A673 (cell line): ENCODE measurements around the gene TTLL12. TPM values are rescaled to one million over a fixed set of nuclear protein-coding genes. Genes with fewer than 3 reads are reported as not detected.

Experiments used
- BruUV-seq: library from RNA; stranded (reverse); fragments of 400-500 nt; replicated peaks from 2 replicates; lab custom pipeline; 2021; lab: Mats Ljungman, UMichigan
- CTCF ChIA-PET: fragments of 300-600 bp; sonication (Branson Sonifier 250); formaldehyde crosslinking; loops from one replicate; lab custom pipeline; 2022; ENCODE audit warnings: antibody characterized with exemption; lab: Charles Lee
- POLR2A ChIA-PET: fragments of 300-600 bp; sonication (Branson Sonifier 250); formaldehyde crosslinking; loops from one replicate; lab custom pipeline; 2022; ENCODE audit warnings: antibody characterized with exemption; ENCODE audit not compliant: low non-redundant PET; lab: Charles Lee
- DNase-seq: peaks from one replicate; pipeline ENCODE4 v3.0.0-alpha.2; 2015; ENCODE audit warnings: low spot score
- H3K27ac ChIP-seq: fragments of 200-600 bp; sonication (generic); 2 replicates; pipeline ENCODE4 v1.5.1; 2016; ENCODE audit warnings: mixed run types, low read depth, mild to moderate bottlenecking, mixed read lengths, antibody characterized with exemption, low read length; ENCODE audit not compliant: poor library complexity, severe bottlenecking
- H3K27me3 ChIP-seq: fragments of 200-600 bp; sonication (generic); replicated peaks from 2 replicates; pipeline ENCODE4 v1.6.1; 2017; ENCODE audit warnings: mixed run types, low read depth, mild to moderate bottlenecking, mixed read lengths, antibody characterized with exemption, low read length; ENCODE audit not compliant: insufficient read depth, poor library complexity
- H3K36me3 ChIP-seq: fragments of 200-600 bp; sonication (generic); 2 replicates; pipeline ENCODE4 v1.6.1; 2016; ENCODE audit warnings: mixed run types, mild to moderate bottlenecking, mixed read lengths, antibody characterized with exemption, low read length; ENCODE audit not compliant: insufficient read depth, poor library complexity, severe bottlenecking
- H3K4me1 ChIP-seq: fragments of 200-600 bp; sonication (generic); 2 replicates; pipeline ENCODE4 v1.6.1; 2017; ENCODE audit warnings: mixed run types, mild to moderate bottlenecking, mixed read lengths, antibody characterized with exemption, low read length; ENCODE audit not compliant: insufficient read depth, poor library complexity, severe bottlenecking
- H3K4me3 ChIP-seq: fragments of 200-600 bp; sonication (generic); 2 replicates; pipeline ENCODE4 v1.5.1; 2016; ENCODE audit warnings: low read depth, mixed run types, mild to moderate bottlenecking, mixed read lengths, low read length; ENCODE audit not compliant: poor library complexity, severe bottlenecking
- H3K9me3 ChIP-seq: fragments of 200-600 bp; sonication (generic); 2 replicates; pipeline ENCODE4 v1.6.1; 2016; ENCODE audit warnings: mixed run types, low read depth, mild to moderate bottlenecking, mixed read lengths, antibody characterized with exemption, low read length; ENCODE audit not compliant: poor library complexity, severe bottlenecking
- EZH2 ChIP-seq: fragments of 200-600 bp; sonication (generic); IDR thresholded peaks from 2 replicates; pipeline ENCODE4 v1.6.1; 2017; ENCODE audit warnings: borderline replicate concordance, low read depth, mild to moderate bottlenecking, mixed read lengths, antibody characterized with exemption, low read length; ENCODE audit not compliant: poor library complexity, severe bottlenecking
- intact Hi-C: fragments of 100-400 bp; cut with micrococcal nuclease; formaldehyde crosslinking; loops from one replicate; pipeline ENCODE4 v1.10.0; 2022; ENCODE audit not compliant: unreplicated experiment
- total RNA-seq: library from RNA; stranded (reverse); gene quantifications from 2 replicates; pipeline ENCODE4 v1.2.3, GENCODE V29; 2021
- TF ChIP-seq, protein P1 (sequence below): fragments of 300-800, 200-600 bp; sonication (generic); conservative IDR thresholded peaks from 2 replicates; pipeline ENCODE4 v1.5.1; 2017; ENCODE audit warnings: low read depth, mild to moderate bottlenecking, antibody characterized with exemption, low read length, moderate library complexity, mixed read lengths

Gene TTLL12
- total RNA-seq, 1 experiment from 2014 or later = 138 TPM

- ChIA-PET POLR2A (no interaction called here), CTCF (no interaction called here)
- DNase-seq = no peak
Observed at GRCh38 chr22:43168471-43169309, 18.2 kb downstream of the TTLL12 start.

GRCh38 chr22:43167001-43167589 is 19.8 kb downstream of the TTLL12 start:
- Histone ChIP-seq H3K4me3 (no peak overlapping the region), H3K4me1 (no peaks in the 10 kb centered on the region), H3K27ac (no peak overlapping the region), H3K27me3 (no peaks in the 10 kb centered on the region), H3K9me3 (no peaks in the 10 kb centered on the region), H3K36me3 (peaks cover 44% of the 10 kb centered on the region)
- ChIA-PET CTCF (no interaction called here), POLR2A (no interaction called here)
- DNase-seq = no peak
- intact Hi-C loops = no loop called here
- BruUV-seq = TSS peak; percentile 78
- TF ChIP-seq, protein P1, sequence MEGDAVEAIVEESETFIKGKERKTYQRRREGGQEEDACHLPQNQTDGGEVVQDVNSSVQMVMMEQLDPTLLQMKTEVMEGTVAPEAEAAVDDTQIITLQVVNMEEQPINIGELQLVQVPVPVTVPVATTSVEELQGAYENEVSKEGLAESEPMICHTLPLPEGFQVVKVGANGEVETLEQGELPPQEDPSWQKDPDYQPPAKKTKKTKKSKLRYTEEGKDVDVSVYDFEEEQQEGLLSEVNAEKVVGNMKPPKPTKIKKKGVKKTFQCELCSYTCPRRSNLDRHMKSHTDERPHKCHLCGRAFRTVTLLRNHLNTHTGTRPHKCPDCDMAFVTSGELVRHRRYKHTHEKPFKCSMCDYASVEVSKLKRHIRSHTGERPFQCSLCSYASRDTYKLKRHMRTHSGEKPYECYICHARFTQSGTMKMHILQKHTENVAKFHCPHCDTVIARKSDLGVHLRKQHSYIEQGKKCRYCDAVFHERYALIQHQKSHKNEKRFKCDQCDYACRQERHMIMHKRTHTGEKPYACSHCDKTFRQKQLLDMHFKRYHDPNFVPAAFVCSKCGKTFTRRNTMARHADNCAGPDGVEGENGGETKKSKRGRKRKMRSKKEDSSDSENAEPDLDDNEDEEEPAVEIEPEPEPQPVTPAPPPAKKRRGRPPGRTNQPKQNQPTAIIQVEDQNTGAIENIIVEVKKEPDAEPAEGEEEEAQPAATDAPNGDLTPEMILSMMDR = no peak
- no peak for TF ChIP-seq EZH2

More at GRCh38 chr22:43168471-43169309, 18.2 kb downstream of the TTLL12 start:
- no peaks in the 10 kb centered on the region for H3K27me3 ChIP-seq
- peak overlapping the region; percentile 23 for H3K27ac ChIP-seq
- H3K4me1 ChIP-seq = no peaks in the 10 kb centered on the region
- no peak overlapping the region for H3K4me3 ChIP-seq
- H3K9me3 ChIP-seq = no peaks in the 10 kb centered on the region
- intact Hi-C loops = no loop called here
- BruUV-seq = no TSS peak
- peaks cover 53% of the 10 kb centered on the region for H3K36me3 ChIP-seq
- no peak for TF ChIP-seq EZH2
- TF ChIP-seq, protein P1 = no peak

DNA sequence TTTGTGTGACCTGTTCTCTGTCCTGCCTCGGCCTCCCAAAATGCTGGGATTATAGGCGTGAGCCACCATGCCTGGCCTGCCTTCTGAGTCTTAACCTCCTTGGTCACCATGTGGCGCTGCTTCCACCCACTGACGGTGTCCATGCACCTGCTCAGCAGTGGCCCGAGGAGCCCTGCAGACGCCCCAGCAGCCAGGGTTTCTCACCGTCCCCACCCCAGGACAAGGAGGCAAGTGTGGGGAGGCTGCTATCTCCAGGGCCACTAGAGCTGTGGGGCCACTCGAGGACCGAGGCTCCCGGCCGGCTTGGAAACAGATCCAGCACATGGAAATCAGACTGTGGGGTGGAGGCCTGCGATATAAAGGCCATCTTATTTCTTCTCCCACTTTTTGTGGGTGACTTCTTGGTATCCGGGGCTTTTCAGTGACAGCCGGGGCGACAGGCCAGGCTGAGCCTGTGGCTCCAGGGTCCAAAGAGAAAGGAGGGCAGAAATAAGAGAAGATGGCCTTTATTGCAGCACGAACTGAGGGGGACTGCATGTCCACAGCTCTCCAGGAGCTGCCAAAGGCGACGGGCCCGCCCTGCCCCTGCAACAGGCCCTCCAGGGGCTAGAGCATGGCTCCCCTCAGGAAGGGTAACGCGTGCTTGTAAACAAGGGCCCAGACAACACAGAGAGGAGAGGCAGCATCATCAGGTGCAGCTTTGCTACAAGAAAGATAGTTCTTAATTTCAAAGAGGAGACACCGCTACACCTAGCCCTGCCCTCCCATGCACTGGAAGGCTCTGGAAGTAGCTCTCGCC is 20.6 kb downstream of the TTLL12 start:
- BruUV-seq = no TSS peak
- DNase-seq = no peak
- Histone ChIP-seq H3K4me3 (no peak overlapping the region), H3K36me3 (peaks cover 36% of the 10 kb centered on the region), H3K4me1 (no peaks in the 10 kb centered on the region), H3K9me3 (no peaks in the 10 kb centered on the region), H3K27ac (no peak overlapping the region), H3K27me3 (no peaks in the 10 kb centered on the region)
- intact Hi-C loops = no loop called here
- POLR2A ChIA-PET = no interaction called here
- CTCF ChIA-PET = no interaction called here
- TF ChIP-seq, protein P1 = no peak
- TF ChIP-seq EZH2 = no peak
